ENCODE results near the gene GRM7. TPM values are rescaled to one million over a fixed set of nuclear protein-coding genes. Genes with fewer than 3 reads are reported as not detected.
A peak's percentile ranks its signal among the peaks of the same experiment; 100 is the strongest.

GRM7 gene
- total RNA-seq, 1 experiment from 2014 or later: 0.66 TPM

- in situ Hi-C loops (cut with HindIII; ENCODE audit: low pct_unique_long_range_greater_than_20kb, low sequenced_read_pairs): no loop called here
- DNase-seq (ENCODE audit: low read depth, low spot score): no peak
Observed at GRCh38 chr3:7543294-7543880, 682.5 kb downstream of the GRM7 start.

- in situ Hi-C loops (cut with HindIII; ENCODE audit: low pct_unique_long_range_greater_than_20kb, low sequenced_read_pairs): no loop called here
- no peak for DNase-seq (ENCODE audit: low read depth, low spot score)
Observed at GRCh38 chr3:7545334-7545733, 684.4 kb downstream of the GRM7 start.

- DNase-seq (ENCODE audit: low read depth, low spot score): peak; percentile 3
- in situ Hi-C loops (cut with HindIII; ENCODE audit: low pct_unique_long_range_greater_than_20kb, low sequenced_read_pairs): no loop called here
Observed at GRCh38 chr3:7546253-7546652, 685.3 kb downstream of the GRM7 start.

- DNase-seq (ENCODE audit: low read depth, low spot score): no peak
- in situ Hi-C loops (cut with HindIII; ENCODE audit: low pct_unique_long_range_greater_than_20kb, low sequenced_read_pairs): no loop called here
Observed at GRCh38 chr3:7547826-7548225, 686.9 kb downstream of the GRM7 start.

GRCh38 chr3:7562892-7563291 is 702.0 kb downstream of the GRM7 start:
- in situ Hi-C loops (cut with HindIII; ENCODE audit: low pct_unique_long_range_greater_than_20kb, low sequenced_read_pairs): no loop called here
- DNase-seq (ENCODE audit: low read depth, low spot score): no peak

- no peak for DNase-seq (ENCODE audit: low read depth, low spot score)
- in situ Hi-C loops (cut with HindIII; ENCODE audit: low pct_unique_long_range_greater_than_20kb, low sequenced_read_pairs): no loop called here
Observed at GRCh38 chr3:7565574-7565973, 704.7 kb downstream of the GRM7 start.

GRCh38 chr3:7567160-7567559 is 706.2 kb downstream of the GRM7 start:
- in situ Hi-C loops (cut with HindIII; ENCODE audit: low pct_unique_long_range_greater_than_20kb, low sequenced_read_pairs): no loop called here
- no peak for DNase-seq (ENCODE audit: low read depth, low spot score)

GRCh38 chr3:7568526-7569184 is 707.7 kb downstream of the GRM7 start:
- DNase-seq (ENCODE audit: low read depth, low spot score): no peak
- in situ Hi-C loops (cut with HindIII; ENCODE audit: low pct_unique_long_range_greater_than_20kb, low sequenced_read_pairs): no loop called here

- in situ Hi-C loops (cut with HindIII; ENCODE audit: low pct_unique_long_range_greater_than_20kb, low sequenced_read_pairs): no loop called here
- DNase-seq (ENCODE audit: low read depth, low spot score): no peak
Observed at GRCh38 chr3:7573330-7573729, 712.4 kb downstream of the GRM7 start.

- in situ Hi-C loops (cut with HindIII; ENCODE audit: low pct_unique_long_range_greater_than_20kb, low sequenced_read_pairs): no loop called here
- DNase-seq (ENCODE audit: low read depth, low spot score): no peak
Observed at GRCh38 chr3:7574435-7574834, 713.5 kb downstream of the GRM7 start.

GRCh38 chr3:7576071-7576470 is 715.2 kb downstream of the GRM7 start:
- in situ Hi-C loops (cut with HindIII; ENCODE audit: low pct_unique_long_range_greater_than_20kb, low sequenced_read_pairs): no loop called here
- no peak for DNase-seq (ENCODE audit: low read depth, low spot score)

GRCh38 chr3:7576506-7576905 is 715.6 kb downstream of the GRM7 start:
- in situ Hi-C loops (cut with HindIII; ENCODE audit: low pct_unique_long_range_greater_than_20kb, low sequenced_read_pairs): no loop called here

GRCh38 chr3:7577513-7577912 is 716.6 kb downstream of the GRM7 start:
- DNase-seq (ENCODE audit: low read depth, low spot score): no peak

More at GRCh38 chr3:7576506-7576905, 715.6 kb downstream of the GRM7 start:
- no peak for DNase-seq (ENCODE audit: low read depth, low spot score)

GRCh38 chr3:7581831-7582230 is 720.9 kb downstream of the GRM7 start:
- DNase-seq (ENCODE audit: low read depth, low spot score): no peak
- in situ Hi-C loops (cut with HindIII; ENCODE audit: low pct_unique_long_range_greater_than_20kb, low sequenced_read_pairs): no loop called here

More at GRCh38 chr3:7577513-7577912, 716.6 kb downstream of the GRM7 start:
- in situ Hi-C loops (cut with HindIII; ENCODE audit: low pct_unique_long_range_greater_than_20kb, low sequenced_read_pairs): no loop called here

- no peak for DNase-seq (ENCODE audit: low read depth, low spot score)
- in situ Hi-C loops (cut with HindIII; ENCODE audit: low pct_unique_long_range_greater_than_20kb, low sequenced_read_pairs): no loop called here
Observed at GRCh38 chr3:7585052-7585451, 724.1 kb downstream of the GRM7 start.

GRCh38 chr3:7588236-7588635 is 727.3 kb downstream of the GRM7 start:
- in situ Hi-C loops (cut with HindIII; ENCODE audit: low pct_unique_long_range_greater_than_20kb, low sequenced_read_pairs): no loop called here
- no peak for DNase-seq (ENCODE audit: low read depth, low spot score)

- DNase-seq (ENCODE audit: low read depth, low spot score): no peak
- in situ Hi-C loops (cut with HindIII; ENCODE audit: low pct_unique_long_range_greater_than_20kb, low sequenced_read_pairs): no loop called here
Observed at GRCh38 chr3:7589526-7589925, 728.6 kb downstream of the GRM7 start.

GRCh38 chr3:7602297-7602696 is 741.4 kb downstream of the GRM7 start:
- in situ Hi-C loops (cut with HindIII; ENCODE audit: low pct_unique_long_range_greater_than_20kb, low sequenced_read_pairs): no loop called here

GRCh38 chr3:7607083-7607482 is 746.2 kb downstream of the GRM7 start:
- DNase-seq (ENCODE audit: low read depth, low spot score): no peak
- in situ Hi-C loops (cut with HindIII; ENCODE audit: low pct_unique_long_range_greater_than_20kb, low sequenced_read_pairs): no loop called here

More at GRCh38 chr3:7602297-7602696, 741.4 kb downstream of the GRM7 start:
- DNase-seq (ENCODE audit: low read depth, low spot score): no peak
